Uterus (tissue), 2 donors: Measurements from ENCODE around the gene PTPRE.

Experiments
- CTCF ChIP-seq, 4 experiments: fragments of 200-600 bp in 2 of 4; fragments of 450-650 bp in 2 of 4; sonication (generic) in 2 of 4; IDR thresholded peaks; one replicate each; pipeline ENCODE4 v1.5.1; 2016 to 2019; ENCODE audit warnings: antibody characterized with exemption in 4 of 4, mild to moderate bottlenecking in 2 of 4, moderate library complexity in 1 of 4
- POLR2A ChIP-seq, 2 donors: fragments of 450-650 bp; IDR thresholded peaks; one replicate each; pipeline ENCODE4 v1.6.1; 2016; ENCODE audit warnings: antibody characterized with exemption in 2 of 2, mild to moderate bottlenecking in 1 of 2, moderate library complexity in 1 of 2

- no peak for TF ChIP-seq CTCF (IDR thresholded peaks at IDR 0.05)
- TF ChIP-seq POLR2A (IDR thresholded peaks at IDR 0.05), result no peak
Observed at GRCh38 chr10:128102480-128103228, 195.8 kb downstream of the PTPRE start.
